ENCODE data around the gene TSPYL4. TPM values are rescaled to one million over a fixed set of nuclear protein-coding genes. Genes with fewer than 3 reads are reported as not detected.

Gene TSPYL4
- total RNA-seq, 1 experiment from 2014 or later: 5.4 TPM

DNA sequence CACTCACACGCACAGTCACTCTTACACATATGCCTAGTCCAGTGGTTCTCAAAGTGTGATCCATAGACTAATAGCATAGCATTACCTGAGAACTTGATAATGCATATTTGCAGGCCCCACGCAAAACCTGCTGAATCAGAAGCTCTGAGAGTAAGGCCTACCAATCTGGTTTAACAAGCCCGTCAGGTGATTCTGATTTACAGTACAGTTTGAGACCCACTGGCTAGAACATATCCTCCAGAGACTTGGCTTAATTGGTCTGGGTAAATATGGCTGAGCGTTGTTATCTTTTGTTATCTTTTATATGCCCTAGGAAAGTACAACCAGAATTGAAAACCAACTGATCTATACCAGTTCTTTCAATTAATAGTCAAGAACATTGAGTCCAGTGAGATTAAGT, 9.6 kb downstream of the TSPYL4 start:
- no peak for DNase-seq (ENCODE audit: low read depth, low spot score)
- POLR2A ChIA-PET: no interaction called here
- no peak overlapping the region for H3K27ac ChIP-seq (ENCODE audit: low read depth, low read length)
- 0 out of 4 replicates have a peak, but pooled peaks cover 0 to 1% of the 10 kb centered on the region in 2 experiments for H3K36me3 ChIP-seq (ENCODE audit: control insufficient read depth in 1 of 2, insufficient read depth in 2 of 2, low read length in 2 of 2)
- no peak for ATAC-seq
- no peaks in the 10 kb centered on the region for H3K9me3 ChIP-seq (ENCODE audit: control insufficient read depth in 1 of 2, insufficient read depth in 1 of 2, low read depth in 1 of 2, low read length in 2 of 2)
- no peak for TF ChIP-seq CBX3 (IDR thresholded peaks at IDR 0.05; ENCODE audit: low read depth)
- TF ChIP-seq POLR2A (IDR thresholded peaks at IDR 0.05; ENCODE audit: borderline replicate concordance, extremely low read depth, insufficient read depth, insufficient read length): no peak
- no peak for TF ChIP-seq EZH2phosphoT487 (IDR thresholded peaks at IDR 0.05; ENCODE audit: borderline replicate concordance)
- TF ChIP-seq SIN3A (IDR thresholded peaks at IDR 0.05; ENCODE audit: low read depth): no peak
- no peak for TF ChIP-seq YY1 (IDR thresholded peaks at IDR 0.05; ENCODE audit: extremely low read depth, insufficient replicate concordance, low read depth, low read length)
- TF ChIP-seq FOSL1 (IDR thresholded peaks at IDR 0.05; ENCODE audit: low read depth): no peak
- no peak overlapping the region for H3K4me3 ChIP-seq (replicated peaks in 1 of 2; ENCODE audit: low read depth in 1 of 2, low read length in 2 of 2)
- no TSS peak for BruUV-seq (replicated peaks)
- H3K79me2 ChIP-seq (ENCODE audit: insufficient read depth, low read length): no peaks in the 10 kb centered on the region
- no peak overlapping the region for H2AFZ ChIP-seq (ENCODE audit: low read depth, low read length, poor library complexity, severe bottlenecking)
- no peak overlapping the region for H3K9ac ChIP-seq (ENCODE audit: low read length)
- CTCF ChIA-PET: no interaction called here
- RAD21 ChIA-PET (ENCODE audit: low non-redundant PET in 1 of 2, low total read pairs in 2 of 2, uncharacterized antibody in 2 of 2, unreplicated experiment in 2 of 2): no interaction called here
- H3K4me2 ChIP-seq (ENCODE audit: low read length): no peak overlapping the region
- no peaks in the 10 kb centered on the region for H3K4me1 ChIP-seq (ENCODE audit: control insufficient read depth in 1 of 2, insufficient read depth in 2 of 2, low read length in 2 of 2)
- H4K20me1 ChIP-seq (ENCODE audit: insufficient read depth): no peaks in the 10 kb centered on the region
- no peaks in the 10 kb centered on the region for H3K9me2 ChIP-seq (ENCODE audit: insufficient read depth)
- intact Hi-C loops (cut with micrococcal nuclease): no loop called here
- H3K27me3 ChIP-seq (ENCODE audit: insufficient read depth, low read length): no peaks in the 10 kb centered on the region

- no peaks in the 10 kb centered on the region for H3K9me3 ChIP-seq (ENCODE audit: control insufficient read depth in 1 of 2, insufficient read depth in 1 of 2, low read depth in 1 of 2, low read length in 2 of 2)
- ChIA-PET POLR2A (no interaction called here), CTCF (no interaction called here), RAD21 (ENCODE audit: low non-redundant PET in 1 of 2, low total read pairs in 2 of 2, uncharacterized antibody in 2 of 2, unreplicated experiment in 2 of 2) (no interaction called here)
- 0 out of 4 replicates have a peak, but pooled peaks cover 0 to 4% of the 10 kb centered on the region in 2 experiments for H3K36me3 ChIP-seq (ENCODE audit: control insufficient read depth in 1 of 2, insufficient read depth in 2 of 2, low read length in 2 of 2)
- H4K20me1 ChIP-seq (ENCODE audit: insufficient read depth): no peaks in the 10 kb centered on the region
- DNase-seq (ENCODE audit: low read depth, low spot score) (no peak), ATAC-seq (no peak)
- H3K4me3 ChIP-seq (replicated peaks in 1 of 2; ENCODE audit: low read depth in 1 of 2, low read length in 2 of 2): no peak overlapping the region
- H3K27ac ChIP-seq (ENCODE audit: low read depth, low read length): no peak overlapping the region
- H3K9ac ChIP-seq (ENCODE audit: low read length): no peak overlapping the region
- no peak overlapping the region for H2AFZ ChIP-seq (ENCODE audit: low read depth, low read length, poor library complexity, severe bottlenecking)
- TF ChIP-seq SP1 (IDR thresholded peaks at IDR 0.05; ENCODE audit: low read depth): no peak
- no peak for TF ChIP-seq EZH2 (IDR thresholded peaks at IDR 0.05)
- TF ChIP-seq FOSL1 (IDR thresholded peaks at IDR 0.05; ENCODE audit: low read depth): no peak
- TF ChIP-seq EZH2phosphoT487 (IDR thresholded peaks at IDR 0.05; ENCODE audit: borderline replicate concordance): no peak
- TF ChIP-seq ZNF274 (IDR thresholded peaks at IDR 0.05; ENCODE audit: low read depth, low read length): no peak
- H3K9me2 ChIP-seq (ENCODE audit: insufficient read depth): no peaks in the 10 kb centered on the region
- no peak overlapping the region for H3K4me2 ChIP-seq (ENCODE audit: low read length)
- H3K27me3 ChIP-seq (ENCODE audit: insufficient read depth, low read length): no peaks in the 10 kb centered on the region
- intact Hi-C loops (cut with micrococcal nuclease): no loop called here
- H3K4me1 ChIP-seq (ENCODE audit: control insufficient read depth in 1 of 2, insufficient read depth in 2 of 2, low read length in 2 of 2): no peaks in the 10 kb centered on the region
- H3K79me2 ChIP-seq (ENCODE audit: insufficient read depth, low read length): no peaks in the 10 kb centered on the region
- BruUV-seq (replicated peaks): no TSS peak
Measured at GRCh38 chr6:116239856-116240255, 14.0 kb downstream of the TSPYL4 start.

Measured in HCT116 (cell line).